RWPE2 (cell line): ENCODE data around the gene UNC93B1.

Experiments
- ATAC-seq: fragments of 200-7000 bp; cut with Tn5 transposase; 3 replicates; pipeline ENCODE4 v1.9.1; 2021; ENCODE audit warnings: low read depth
- DNase-seq: peaks from one replicate; pipeline ENCODE4 v3.0.0-alpha.2; 2020; ENCODE audit warnings: low spot score
- H3K27ac ChIP-seq: fragments of 450-650 bp; 2 replicates; pipeline ENCODE4 v1.5.1; 2017; ENCODE audit warnings: mild to moderate bottlenecking; ENCODE audit not compliant: poor library complexity, severe bottlenecking
- H3K27me3 ChIP-seq: fragments of 250-450 bp; sonication (Bioruptor Pico); 2 replicates; pipeline ENCODE4 v1.5.1; 2021; ENCODE audit warnings: mild to moderate bottlenecking, moderate library complexity; ENCODE audit not compliant: insufficient read depth, poor library complexity, severe bottlenecking
- H3K36me3 ChIP-seq: fragments of 250-450 bp; sonication (Bioruptor Pico); 2 replicates; pipeline ENCODE4 v1.5.1; 2020; ENCODE audit warnings: low read depth, mild to moderate bottlenecking, moderate library complexity
- H3K4me1 ChIP-seq: fragments of 250-450 bp; sonication (Bioruptor Pico); 2 replicates; pipeline ENCODE4 v1.5.1; 2021; ENCODE audit warnings: mild to moderate bottlenecking, moderate library complexity; ENCODE audit not compliant: insufficient read depth, poor library complexity, severe bottlenecking
- H3K4me3 ChIP-seq: fragments of 250-450 bp; sonication (Bioruptor Pico); 2 replicates; pipeline ENCODE4 v1.5.1; 2021; ENCODE audit warnings: mild to moderate bottlenecking, moderate library complexity; ENCODE audit not compliant: severe bottlenecking
- H3K9me3 ChIP-seq: fragments of 250-450 bp; sonication (Bioruptor Pico); 2 replicates; pipeline ENCODE4 v1.5.1; 2021; ENCODE audit warnings: mild to moderate bottlenecking, moderate library complexity; ENCODE audit not compliant: severe bottlenecking
- CTCF ChIP-seq: fragments of 450-650 bp; IDR thresholded peaks from one replicate; pipeline ENCODE4 v1.5.1; 2017; ENCODE audit warnings: mild to moderate bottlenecking, moderate library complexity; ENCODE audit not compliant: poor library complexity, severe bottlenecking

UNC93B1 gene

GRCh38 chr11:68012044-68012842 lies 8.3 kb upstream of the UNC93B1 start:
- no peaks in the 10 kb centered on the region for H3K27me3 ChIP-seq
- DNase-seq (no peak), ATAC-seq (no peak)
- no peak overlapping the region for H3K4me3 ChIP-seq
- H3K27ac ChIP-seq: peak overlapping the region; percentile 94
- peaks cover 57% of the 10 kb centered on the region for H3K4me1 ChIP-seq
- no peaks in the 10 kb centered on the region for H3K36me3 ChIP-seq
- H3K9me3 ChIP-seq: no peaks in the 10 kb centered on the region
- no peak for TF ChIP-seq CTCF

GRCh38 chr11:68011051-68011943 lies 7.4 kb upstream of the UNC93B1 start:
- ATAC-seq (no peak), DNase-seq (no peak)
- peak overlapping the region; percentile 30 for H3K4me3 ChIP-seq
- H3K27ac ChIP-seq: peak overlapping the region; percentile 94
- H3K27me3 ChIP-seq: no peaks in the 10 kb centered on the region
- H3K9me3 ChIP-seq: no peaks in the 10 kb centered on the region
- TF ChIP-seq CTCF: no peak
- H3K4me1 ChIP-seq: peaks cover 51% of the 10 kb centered on the region
- no peaks in the 10 kb centered on the region for H3K36me3 ChIP-seq

GRCh38 chr11:68010090-68011041 lies 6.5 kb upstream of the UNC93B1 start, which contains the start of gene ALDH3B1:
Gene ALDH3B1, plus strand, starts transcription at chr11:68010327. Its CDS starts 4,971 bp downstream, at chr11:68015298.
- peak; percentile 41 for ATAC-seq
- peak; percentile 25 for TF ChIP-seq CTCF

GRCh38 chr11:68009391-68010089 lies 5.6 kb upstream of the UNC93B1 start:
- peak overlapping the region; percentile 30 for H3K4me3 ChIP-seq
- H3K9me3 ChIP-seq: no peaks in the 10 kb centered on the region
- peaks cover 48% of the 10 kb centered on the region for H3K4me1 ChIP-seq
- TF ChIP-seq CTCF: peak; percentile 80
- no peak for ATAC-seq
- no peaks in the 10 kb centered on the region for H3K36me3 ChIP-seq
- H3K27ac ChIP-seq: peak overlapping the region; percentile 94
- no peak for DNase-seq
- H3K27me3 ChIP-seq: no peaks in the 10 kb centered on the region

More at GRCh38 chr11:68010090-68011041, 6.5 kb upstream of the UNC93B1 start, which contains the start of gene ALDH3B1:
- H3K4me3 ChIP-seq: peak within 1 kb of the TSS; percentile 30
- H3K36me3 ChIP-seq: no peaks in the 10 kb centered on the region
- H3K27me3 ChIP-seq: no peaks in the 10 kb centered on the region
- no peaks in the 10 kb centered on the region for H3K9me3 ChIP-seq
- H3K4me1 ChIP-seq: peaks cover 51% of the 10 kb centered on the region
- H3K27ac ChIP-seq: peak within 1 kb of the TSS; percentile 94
- peak; percentile 85 for DNase-seq
